AG04450 (cell line): Measurements from ENCODE around the gene EXOSC2. TPM values are rescaled to one million over a fixed set of nuclear protein-coding genes. Genes with fewer than 3 reads are reported as not detected.

Source experiments
- CTCF ChIA-PET: fragments of 300-600, 350-600 bp; formaldehyde crosslinking; extraction: SDS; loops from one replicate; lab custom pipeline; 2022; ENCODE audit warnings: antibody characterized with exemption, inconsistent platforms; lab: Charles Lee
- POLR2A ChIA-PET: fragments of 350-600 bp; formaldehyde crosslinking; extraction: SDS; loops from one replicate; lab custom pipeline; 2021; ENCODE audit warnings: antibody characterized with exemption, inconsistent platforms; lab: Yijun Ruan, JAX
- DNase-seq: peaks from one replicate; pipeline ENCODE4 v3.0.0-alpha.2; 2011; ENCODE audit warnings: low read depth, low spot score
- H3K27ac ChIP-seq: one replicate; pipeline ENCODE4 v1.5.1; 2012; ENCODE audit warnings: low read depth, low read length, control low read depth
- H3K27me3 ChIP-seq: one replicate; pipeline ENCODE4 v1.6.0; 2012; ENCODE audit warnings: low read length; ENCODE audit not compliant: control insufficient read depth, insufficient read depth
- H3K4me3 ChIP-seq: 2 replicates; pipeline ENCODE4 v1.5.1; 2011; ENCODE audit warnings: mild to moderate bottlenecking, low read depth, low read length, control low read depth
- H3K9me3 ChIP-seq: 2 replicates; pipeline ENCODE4 v1.5.1; 2012; ENCODE audit warnings: low read length; ENCODE audit not compliant: control insufficient read depth, insufficient read depth
- polyA plus RNA-seq: library from polyadenylated mRNA; depleted of rRNA; stranded (reverse); fragments of >200 nt; gene quantifications from 2 replicates; pipeline ENCODE4 v1.2.3, GENCODE V29; 2011
- TF ChIP-seq, protein P1 (sequence below): IDR thresholded peaks from 2 replicates; pipeline ENCODE4 v1.5.1; 2011; ENCODE audit warnings: low read depth, low read length, control low read depth, inconsistent platforms

EXOSC2 gene
- polyA plus RNA-seq, 1 experiment = 29.5 TPM

DNA sequence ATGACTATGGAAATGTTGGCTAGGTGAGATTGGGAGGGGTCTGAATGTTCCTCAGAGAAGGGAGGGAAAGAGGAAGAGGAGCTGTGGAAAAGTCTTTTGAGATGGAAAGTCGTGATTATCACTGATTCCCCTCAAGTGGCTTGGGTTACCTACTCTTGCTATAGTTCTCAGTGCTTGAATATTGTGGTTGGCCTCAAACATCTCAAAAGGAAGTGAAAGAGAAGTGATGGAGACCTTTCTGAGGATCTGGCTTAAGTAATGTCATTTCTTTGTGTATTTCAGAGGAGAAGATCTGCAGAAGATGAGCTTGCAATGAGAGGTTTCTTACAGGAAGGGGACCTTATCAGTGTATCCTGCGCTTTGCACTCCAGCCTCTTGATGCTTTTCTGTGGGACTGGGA, 5.5 kb downstream of the EXOSC2 start:
- peak overlapping the region; percentile 31 for H3K27ac ChIP-seq
- no peaks in the 10 kb centered on the region for H3K9me3 ChIP-seq
- DNase-seq = no peak
- TF ChIP-seq, protein P1, sequence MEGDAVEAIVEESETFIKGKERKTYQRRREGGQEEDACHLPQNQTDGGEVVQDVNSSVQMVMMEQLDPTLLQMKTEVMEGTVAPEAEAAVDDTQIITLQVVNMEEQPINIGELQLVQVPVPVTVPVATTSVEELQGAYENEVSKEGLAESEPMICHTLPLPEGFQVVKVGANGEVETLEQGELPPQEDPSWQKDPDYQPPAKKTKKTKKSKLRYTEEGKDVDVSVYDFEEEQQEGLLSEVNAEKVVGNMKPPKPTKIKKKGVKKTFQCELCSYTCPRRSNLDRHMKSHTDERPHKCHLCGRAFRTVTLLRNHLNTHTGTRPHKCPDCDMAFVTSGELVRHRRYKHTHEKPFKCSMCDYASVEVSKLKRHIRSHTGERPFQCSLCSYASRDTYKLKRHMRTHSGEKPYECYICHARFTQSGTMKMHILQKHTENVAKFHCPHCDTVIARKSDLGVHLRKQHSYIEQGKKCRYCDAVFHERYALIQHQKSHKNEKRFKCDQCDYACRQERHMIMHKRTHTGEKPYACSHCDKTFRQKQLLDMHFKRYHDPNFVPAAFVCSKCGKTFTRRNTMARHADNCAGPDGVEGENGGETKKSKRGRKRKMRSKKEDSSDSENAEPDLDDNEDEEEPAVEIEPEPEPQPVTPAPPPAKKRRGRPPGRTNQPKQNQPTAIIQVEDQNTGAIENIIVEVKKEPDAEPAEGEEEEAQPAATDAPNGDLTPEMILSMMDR = no peak
- POLR2A ChIA-PET = no interaction called here
- CTCF ChIA-PET = interaction anchor here (0.5 to 13.5 kb wide), 5 partner anchors 8 to 347 kb away, joined by 4 to 390 read pairs (median 9); no protein-coding TSS in a partner anchor
- no peak overlapping the region for H3K4me3 ChIP-seq
- no peaks in the 10 kb centered on the region for H3K27me3 ChIP-seq

DNA sequence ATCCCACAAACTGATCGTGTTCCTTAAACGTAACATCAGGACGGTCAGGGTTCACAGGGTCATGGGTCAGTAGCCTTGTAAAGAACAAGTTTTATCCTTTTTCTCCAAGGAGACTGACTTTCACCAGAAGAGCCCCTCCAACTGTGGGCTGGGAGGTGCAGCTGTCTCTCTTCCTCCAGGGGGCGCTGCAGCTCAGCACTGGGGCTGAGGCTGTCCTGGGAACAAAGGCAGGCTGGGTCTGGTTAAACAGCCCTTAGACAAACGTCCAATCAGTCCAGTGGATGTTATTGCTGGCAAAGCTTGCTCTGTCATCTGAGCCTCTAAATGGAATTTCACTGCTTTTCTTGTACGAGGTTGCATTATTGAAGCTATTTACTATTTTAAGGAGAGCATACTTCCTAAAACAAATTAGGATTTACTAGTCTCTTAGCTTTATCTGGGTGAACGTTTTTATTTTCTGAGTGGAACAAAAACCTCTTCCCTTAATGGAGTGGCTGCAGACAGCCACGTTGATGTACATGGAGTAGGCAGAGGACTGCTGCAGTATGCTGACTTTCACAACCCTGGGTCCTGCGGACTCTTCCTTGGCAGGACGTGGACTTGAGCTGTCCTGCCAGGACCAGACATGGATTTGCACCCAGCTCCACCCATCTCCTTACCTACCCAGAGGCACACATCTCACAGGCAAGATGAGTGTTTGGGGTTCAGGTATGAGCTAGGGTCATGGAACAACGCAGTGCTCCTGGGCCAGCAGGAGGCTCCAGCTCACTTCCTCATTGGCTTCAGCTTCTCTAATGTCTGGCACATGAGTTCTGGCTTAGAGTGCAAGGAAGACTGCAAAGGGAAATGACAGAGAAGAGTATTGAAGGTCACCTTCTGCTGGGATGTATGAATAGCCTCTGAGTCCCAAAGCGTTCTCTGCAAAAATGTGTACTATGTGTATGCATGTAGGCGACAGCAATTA, 7.8 kb downstream of the EXOSC2 start:
- CTCF ChIA-PET = interaction anchor here (0.5 to 13.5 kb wide), 66 partner anchors 8 to 739 kb away, joined by 3 to 390 read pairs (median 5); partner anchors contain the start of genes EXOSC2 and LAMC3
- Histone ChIP-seq H3K27ac (no peak overlapping the region), H3K9me3 (no peaks in the 10 kb centered on the region), H3K27me3 (no peaks in the 10 kb centered on the region), H3K4me3 (no peak overlapping the region)
- POLR2A ChIA-PET = interaction anchor here (0.5 kb wide), 1 partner anchor 314 kb away, joined by 4 read pairs; no protein-coding TSS in a partner anchor
- peak; percentile 81 for DNase-seq
- TF ChIP-seq, protein P1 = peak; percentile 99

DNA sequence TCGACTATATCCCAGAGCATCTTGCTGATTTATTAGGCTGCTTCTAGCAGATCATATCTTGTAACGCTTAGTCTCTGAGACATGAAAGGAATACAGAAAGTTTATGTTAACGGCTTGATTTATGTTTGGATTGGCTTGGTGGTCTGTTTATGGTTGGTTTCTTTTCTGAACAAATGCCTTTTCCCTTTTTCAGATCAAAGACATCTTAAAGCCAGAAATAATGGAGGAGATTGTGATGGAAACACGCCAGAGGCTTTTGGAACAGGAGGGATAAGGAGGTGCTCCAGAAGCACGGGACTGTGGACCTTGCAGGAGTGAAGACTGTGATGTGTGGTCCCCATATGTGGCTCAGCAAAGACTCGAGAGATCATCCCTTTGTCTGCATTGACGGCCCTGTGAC, 9.9 kb downstream of the EXOSC2 start:
- Histone ChIP-seq H3K4me3 (no peak overlapping the region), H3K27me3 (no peaks in the 10 kb centered on the region), H3K9me3 (no peaks in the 10 kb centered on the region), H3K27ac (no peak overlapping the region)
- POLR2A ChIA-PET = no interaction called here
- no peak for DNase-seq
- CTCF ChIA-PET = interaction anchor here (0.5 to 13.5 kb wide), 3 partner anchors 10 to 225 kb away, joined by 3 to 390 read pairs (median 3); partner anchors contain the start of gene EXOSC2
- TF ChIP-seq, protein P1 = no peak

DNA sequence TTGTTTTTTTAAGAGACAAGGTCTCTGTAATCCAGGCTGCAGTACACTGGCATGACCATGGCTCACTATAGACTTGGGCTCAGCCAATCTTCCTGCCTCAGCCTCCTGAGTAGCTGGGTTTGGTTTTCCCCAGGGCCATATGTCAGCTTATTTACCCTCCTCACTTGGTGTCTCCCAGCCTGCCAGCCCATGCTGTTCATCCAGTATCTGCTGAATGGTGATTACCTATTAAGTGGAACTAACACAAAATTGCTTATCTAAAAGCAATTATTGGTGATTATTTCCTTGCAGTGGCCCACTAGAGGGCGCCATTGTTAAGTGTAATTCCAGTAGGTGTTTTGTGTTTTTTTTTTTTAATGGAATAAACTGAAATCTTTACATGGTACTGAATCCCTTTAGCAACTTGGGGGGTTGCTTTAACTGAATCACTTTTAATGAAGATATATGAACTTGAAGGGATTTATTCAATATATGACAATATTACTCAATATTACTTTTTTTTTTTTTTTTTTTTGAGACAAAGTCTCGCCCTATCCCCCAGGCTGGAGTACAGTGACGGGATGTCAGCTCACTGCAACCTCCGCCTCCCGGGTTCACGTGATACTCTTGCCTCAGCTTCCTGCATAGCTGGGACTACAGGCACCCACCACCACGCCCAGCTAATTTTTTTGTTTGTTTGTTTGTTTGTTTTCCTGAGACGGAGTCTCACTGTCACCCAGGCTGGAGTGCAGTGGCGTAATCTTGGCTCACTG, 13.8 kb downstream of the EXOSC2 start:
- DNase-seq = peak; percentile 54
- H3K4me3 ChIP-seq = no peak overlapping the region
- TF ChIP-seq, protein P1 = peak; percentile 72
- no peak overlapping the region for H3K27ac ChIP-seq
- no peaks in the 10 kb centered on the region for H3K9me3 ChIP-seq
- ChIA-PET CTCF (interaction anchor here (0.6 to 13.5 kb wide), 36 partner anchors 8 to 393 kb away, joined by 3 to 390 read pairs (median 4); partner anchors contain the start of gene EXOSC2), POLR2A (interaction anchor here (1.9 kb wide), 1 partner anchor 14 kb away, joined by 4 read pairs; the partner anchor contains the start of gene EXOSC2)
- H3K27me3 ChIP-seq = no peaks in the 10 kb centered on the region
